Left renal cortex interstitium (tissue), 4 donors: ENCODE measurements around the gene CBLL2. TPM values are rescaled to one million over a fixed set of nuclear protein-coding genes. Genes with fewer than 3 reads are reported as not detected.

Source experiments
- polyA plus RNA-seq, 4 donors: library from polyadenylated mRNA; unstranded; fragments of 120-200 nt; gene quantifications; one replicate each; pipeline ENCODE4 v1.2.1, GENCODE V29; 2013; ENCODE audit not compliant: insufficient read length in 4 of 4

CBLL2 gene
- polyA plus RNA-seq, 4 donors, result not detected

Other genes with a start within 250 kb of the CBLL2 start
- gene PHEX, start 240.6 kb upstream of the CBLL2 start, polyA plus RNA-seq, result under 1 TPM; 0.32 to 0.51 (median 0.41) TPM